ENCODE measurements around the gene IARS2.
"Not testable (repeated sequence)": the region's sequence is repeated elsewhere in the genome, so short reads cannot be mapped to it uniquely, and the experiment has no call there.

IARS2 gene

GRCh38 chr1:220094016-220094911, at the start of gene IARS2:
TSS of gene IARS2 (plus strand) at chr1:220094132. CDS start at chr1:220094217, 85 bp downstream.
- peak; percentile 94 for DNase-seq

DNA sequence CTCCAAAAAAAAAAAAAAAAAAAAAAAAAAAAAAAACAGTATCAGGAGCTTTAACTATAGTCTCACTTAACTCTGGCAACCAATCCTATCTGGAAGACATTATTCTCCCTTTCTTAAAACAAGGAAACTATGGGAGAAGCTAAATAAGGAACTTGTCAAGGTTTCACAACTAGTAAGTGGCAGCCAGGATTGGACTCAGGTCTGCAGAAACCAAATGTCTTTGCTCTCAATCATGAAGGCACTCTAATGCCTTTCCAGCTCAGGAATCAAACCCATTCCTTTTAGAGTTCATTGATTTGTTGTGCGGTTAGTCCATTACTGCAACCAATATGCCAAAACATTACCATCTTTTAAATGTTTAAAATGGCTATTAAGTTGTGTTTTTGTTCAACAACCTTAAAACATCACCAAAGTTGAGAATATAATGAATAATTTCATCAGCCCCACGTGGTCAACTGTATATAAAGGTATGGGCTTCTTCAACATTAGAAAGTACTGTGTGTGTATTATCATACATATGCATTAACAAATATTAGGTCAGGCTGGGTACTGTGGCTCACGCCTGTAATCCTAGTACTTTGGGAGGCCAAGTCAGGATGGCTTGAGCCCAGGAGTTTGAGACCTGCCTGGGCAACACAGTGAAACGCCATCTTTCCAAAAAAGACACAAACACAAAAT, 49.1 kb upstream of the IARS2 start:
- DNase-seq, result no peak

DNA sequence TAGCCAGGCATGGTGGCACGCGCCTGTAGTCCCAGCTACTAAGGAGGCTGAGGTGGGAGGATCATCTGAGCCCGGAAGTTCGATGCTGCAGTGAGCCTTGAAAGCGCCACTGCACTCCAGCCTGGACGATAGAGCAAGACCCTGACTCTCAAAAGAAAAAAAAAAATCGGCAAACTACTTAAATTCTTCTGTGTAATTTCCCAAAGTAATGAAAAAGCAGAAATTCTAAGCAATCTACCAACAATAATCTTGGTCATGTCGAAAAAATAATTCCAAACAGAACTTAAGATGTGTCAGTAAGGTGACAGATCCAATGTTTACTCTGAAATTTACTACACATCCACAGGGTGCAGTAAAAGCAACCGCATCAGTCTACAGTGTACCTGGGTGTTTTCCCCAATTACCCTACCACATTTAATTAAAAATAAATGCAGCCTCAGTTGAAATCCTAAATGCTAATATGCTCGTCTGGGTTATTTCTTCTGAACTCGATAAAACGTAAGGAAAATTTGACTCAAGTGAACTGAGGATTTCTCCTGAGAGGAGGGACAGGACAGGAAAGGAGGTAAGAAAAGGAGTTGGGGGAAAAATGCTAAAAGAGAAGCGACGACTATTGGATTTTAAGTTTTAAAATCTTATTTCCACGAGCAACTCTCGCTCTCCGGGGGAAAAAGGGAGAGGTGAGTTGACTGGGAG, 48.4 kb upstream of the IARS2 start:
- DNase-seq, result no peak

DNA sequence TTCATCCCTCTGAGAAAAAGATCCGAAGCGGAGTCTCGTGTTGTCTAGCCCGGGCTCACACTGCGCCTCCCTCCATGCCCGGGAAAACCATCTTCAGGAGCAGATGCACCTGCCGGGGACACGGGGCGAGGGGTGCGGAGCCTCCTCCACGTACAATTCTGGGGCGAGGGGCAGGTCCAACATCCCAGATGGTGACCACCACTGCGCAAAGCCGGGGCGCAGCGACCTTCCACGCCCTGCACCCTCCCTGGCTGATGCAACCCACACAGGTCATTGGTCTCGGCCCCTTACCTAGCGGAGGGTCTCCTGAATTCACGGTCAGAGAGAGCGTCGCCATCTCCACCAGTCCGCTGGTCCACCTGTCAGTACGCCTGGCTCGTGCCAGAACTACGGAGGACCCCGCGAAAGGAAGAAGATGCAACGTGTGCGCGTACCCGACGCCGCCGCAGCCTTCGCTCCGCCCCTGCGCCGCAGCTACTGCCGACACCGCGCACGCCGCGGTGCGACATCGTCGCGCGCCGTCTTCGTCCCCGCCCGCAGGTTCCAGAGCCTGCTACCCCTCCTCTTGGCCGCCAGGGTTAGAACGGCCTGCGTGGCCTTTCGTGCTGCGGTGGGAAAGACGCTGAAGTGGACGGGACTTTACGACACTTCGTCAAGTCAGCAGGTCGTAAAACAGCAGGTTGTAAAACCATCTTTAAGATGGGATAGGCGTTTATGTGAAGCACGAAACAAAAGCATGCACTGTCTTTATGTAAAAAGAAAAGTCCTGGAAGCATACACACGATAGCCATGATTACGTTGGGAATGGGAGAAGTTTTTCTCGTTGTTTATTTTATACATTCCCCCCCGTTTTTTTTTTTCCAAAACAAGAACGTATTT, 47.6 kb upstream of the IARS2 start, which contains the start of gene EPRS1:
Gene EPRS1, minus strand, starts transcription at position 454 of the 879 bp plus-strand sequence. Its CDS starts 117 bp downstream, at position 337.
- DNase-seq, result peak; percentile 90

DNA sequence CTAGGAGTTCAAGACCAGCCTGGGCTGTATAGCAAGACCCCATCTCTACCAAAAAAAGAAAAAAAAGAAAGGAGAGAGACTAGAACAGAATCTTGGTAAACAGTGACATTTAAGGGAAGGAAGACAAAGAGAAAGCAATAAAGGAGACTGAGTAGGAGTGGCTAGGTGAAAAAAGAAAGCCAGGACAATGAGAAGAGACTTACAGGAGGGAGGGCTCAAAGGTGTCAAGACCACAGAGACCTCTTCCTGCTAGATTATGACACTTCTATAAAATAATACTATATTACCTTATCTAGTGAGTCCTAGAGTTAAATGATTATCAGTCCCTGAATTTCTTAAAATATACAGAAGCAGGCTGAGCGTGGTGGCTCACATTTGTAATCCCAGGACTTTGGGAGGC, 37.6 kb upstream of the IARS2 start:
- no peak for DNase-seq

GRCh38 chr1:220060876-220061275, 33.1 kb upstream of the IARS2 start:
- no peak for DNase-seq

GRCh38 chr1:220062629-220063028, 31.3 kb upstream of the IARS2 start:
- no peak for DNase-seq

DNA sequence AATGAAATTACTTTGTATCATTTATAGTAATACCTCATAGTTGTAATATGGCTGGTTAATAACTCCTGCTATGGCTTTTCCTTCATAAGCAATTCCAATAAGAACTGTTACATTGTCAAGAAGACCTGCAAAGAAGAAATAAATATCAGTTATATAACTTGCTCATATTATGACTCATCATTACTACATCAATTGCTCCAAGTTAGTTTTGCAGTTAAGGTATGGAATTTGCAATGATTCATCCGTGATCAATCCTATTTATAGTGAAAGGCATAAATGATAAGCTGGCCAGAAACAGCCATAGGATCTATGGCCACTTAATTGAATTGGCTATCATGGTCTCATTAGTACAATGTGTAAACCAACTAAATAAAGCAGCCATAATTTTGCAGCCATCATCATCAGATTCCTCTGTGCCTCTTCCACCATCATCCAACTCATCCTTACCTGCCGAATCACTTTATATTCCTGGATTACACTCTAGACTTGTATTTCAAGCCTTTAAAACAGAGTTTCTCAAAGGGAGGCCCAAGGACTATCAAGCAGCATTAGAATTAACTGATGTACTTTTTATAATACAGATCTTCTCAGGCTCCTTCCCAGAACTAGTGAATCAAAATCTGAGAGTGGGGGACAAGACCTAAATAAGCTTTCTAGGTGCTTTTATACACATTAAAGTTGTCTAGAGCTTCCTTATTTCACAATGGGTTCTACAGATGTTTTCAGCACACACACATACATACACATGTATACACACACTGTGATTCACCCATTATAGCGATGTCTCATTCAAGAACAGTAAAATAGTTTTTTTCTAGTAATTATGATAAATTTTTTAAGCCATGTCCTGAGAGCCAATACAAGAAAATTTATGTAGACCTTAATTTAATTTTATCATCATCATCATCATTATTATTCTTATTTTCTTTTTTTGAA, 26.4 kb upstream of the IARS2 start:
- no peak for DNase-seq

DNA sequence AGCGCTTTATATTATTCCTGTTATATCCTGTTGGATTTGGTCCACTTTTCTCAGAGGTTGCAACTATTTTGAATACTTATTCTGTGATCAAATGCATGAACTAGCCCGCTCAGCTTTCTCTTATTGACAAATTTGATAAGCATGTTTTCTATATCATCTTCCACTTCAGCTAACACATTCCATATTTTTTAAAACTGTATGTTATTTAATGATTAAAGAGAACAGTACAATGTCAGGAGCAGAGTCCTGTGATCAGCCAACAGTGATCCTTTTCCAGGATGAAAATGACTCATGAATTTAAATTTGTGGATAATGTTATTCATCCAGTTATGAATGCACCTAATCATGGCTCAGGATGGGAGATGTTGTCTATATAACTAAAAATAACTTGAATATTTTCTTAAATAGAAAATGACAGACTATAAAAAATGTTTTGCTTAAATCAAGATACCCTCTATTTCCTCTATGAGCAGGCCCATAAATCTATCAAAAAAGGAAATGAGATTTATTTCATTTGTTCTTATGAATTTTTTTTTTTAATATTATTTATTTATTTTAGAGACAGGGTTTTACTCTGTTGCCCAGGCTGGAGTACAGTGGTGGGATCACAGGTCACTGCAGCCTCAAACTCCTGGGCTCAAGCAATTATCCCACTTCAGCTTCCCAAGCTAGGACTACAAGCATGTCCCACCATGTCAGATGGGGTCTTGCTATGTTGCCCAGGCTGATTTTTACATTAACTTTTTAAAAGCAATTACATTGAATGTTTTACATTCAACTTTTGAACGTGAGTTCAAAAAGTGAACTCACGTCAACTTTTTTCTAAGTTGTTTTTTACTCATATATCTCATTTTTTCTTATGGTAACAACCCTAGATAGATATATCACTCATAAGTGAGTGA, 16.8 kb upstream of the IARS2 start:
- no peak for DNase-seq

DNA sequence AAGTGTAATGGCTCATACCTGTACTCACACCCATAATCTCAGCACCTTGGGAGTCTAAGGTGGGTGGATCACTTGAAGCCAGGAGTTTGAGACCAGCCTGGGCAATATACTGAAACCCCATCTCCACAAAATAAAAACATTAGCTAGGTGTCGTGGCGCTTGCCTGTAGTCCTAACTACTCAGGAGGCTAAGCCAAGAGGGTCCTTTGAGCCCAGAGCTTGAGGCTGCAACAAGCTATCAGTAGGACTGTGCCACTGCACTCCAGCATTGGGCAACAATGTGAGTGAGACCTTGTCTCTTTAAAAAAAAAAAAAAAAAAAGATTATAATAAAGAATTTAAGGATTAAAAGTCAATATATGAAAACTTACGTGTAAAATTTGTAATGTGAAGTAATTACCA, 16.0 kb upstream of the IARS2 start:
- no peak for DNase-seq

GRCh38 chr1:220084460-220084859, 9.5 kb upstream of the IARS2 start:
- no peak for DNase-seq

DNA sequence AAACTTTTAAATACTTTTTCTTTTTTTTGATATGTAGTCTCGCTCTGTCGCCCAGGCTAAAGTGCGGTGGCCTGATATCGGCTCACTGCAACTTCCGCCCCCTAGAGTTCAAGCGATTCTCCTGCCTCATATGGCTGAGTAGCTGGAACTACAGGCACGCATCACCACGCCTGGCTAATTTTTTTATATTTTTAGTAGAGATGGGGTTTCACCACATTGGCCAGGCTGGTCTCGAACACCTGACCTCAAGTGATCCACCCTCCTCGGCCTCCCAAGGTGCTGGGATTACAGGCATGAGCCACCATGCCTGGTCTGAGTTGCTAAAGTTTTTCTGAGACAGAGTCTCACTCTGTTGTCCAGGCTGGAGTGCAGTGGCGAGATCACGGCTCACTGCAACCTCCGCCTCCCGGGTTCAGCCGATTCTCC, 7.7 kb upstream of the IARS2 start:
- not testable (repeated sequence) for DNase-seq

DNA sequence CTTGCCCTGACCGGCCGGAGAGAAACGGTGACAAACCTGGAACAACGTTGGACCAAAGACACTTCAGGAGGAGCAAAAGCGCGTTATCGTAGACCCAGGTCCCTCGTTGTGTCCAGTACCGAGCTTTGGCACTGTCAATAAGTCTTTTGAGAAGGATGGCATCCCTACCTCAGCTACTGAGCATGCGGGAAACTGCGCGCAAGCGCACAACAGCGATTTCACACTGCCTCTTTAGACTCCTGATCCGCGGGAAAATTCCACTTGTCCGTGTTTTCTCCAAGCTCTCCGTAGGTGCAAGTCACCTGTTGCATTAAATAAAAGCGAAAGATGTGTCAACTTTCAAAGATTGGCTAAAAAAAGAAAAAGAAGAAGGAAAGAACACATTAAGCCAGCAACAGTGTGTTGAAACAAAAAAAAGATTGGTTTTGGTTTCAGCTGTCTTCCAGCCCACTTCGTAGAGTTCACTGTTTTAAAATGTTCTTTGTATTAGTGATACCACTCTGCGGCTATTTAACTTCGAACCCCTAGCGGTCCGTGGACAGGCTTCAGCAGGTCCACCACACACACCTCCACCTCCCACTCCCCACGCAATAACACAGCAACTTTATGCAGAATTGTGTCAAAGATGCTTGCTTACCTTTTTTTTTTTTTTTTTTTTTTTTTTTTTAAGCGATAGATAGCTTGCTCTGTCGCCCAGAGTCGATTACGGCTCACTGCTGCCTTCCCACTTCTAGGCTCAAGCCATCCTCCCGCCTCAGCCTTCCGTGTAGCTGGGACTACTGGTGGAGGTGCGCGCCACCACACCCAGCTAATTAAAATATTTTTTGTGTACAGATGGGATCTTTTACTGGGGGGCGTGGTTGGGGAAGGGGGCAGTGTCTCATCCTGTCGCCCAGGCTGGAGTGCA, 4.0 kb upstream of the IARS2 start, which contains the start of gene BPNT1:
Gene BPNT1, minus strand, starts transcription at position 139 of the 907 bp plus-strand sequence. CDS start 9,942 bp downstream, outside the sequence.
- DNase-seq, result peak; percentile 99

GRCh38 chr1:220092694-220093093, 1.2 kb upstream of the IARS2 start:
- DNase-seq, result no peak

DNA sequence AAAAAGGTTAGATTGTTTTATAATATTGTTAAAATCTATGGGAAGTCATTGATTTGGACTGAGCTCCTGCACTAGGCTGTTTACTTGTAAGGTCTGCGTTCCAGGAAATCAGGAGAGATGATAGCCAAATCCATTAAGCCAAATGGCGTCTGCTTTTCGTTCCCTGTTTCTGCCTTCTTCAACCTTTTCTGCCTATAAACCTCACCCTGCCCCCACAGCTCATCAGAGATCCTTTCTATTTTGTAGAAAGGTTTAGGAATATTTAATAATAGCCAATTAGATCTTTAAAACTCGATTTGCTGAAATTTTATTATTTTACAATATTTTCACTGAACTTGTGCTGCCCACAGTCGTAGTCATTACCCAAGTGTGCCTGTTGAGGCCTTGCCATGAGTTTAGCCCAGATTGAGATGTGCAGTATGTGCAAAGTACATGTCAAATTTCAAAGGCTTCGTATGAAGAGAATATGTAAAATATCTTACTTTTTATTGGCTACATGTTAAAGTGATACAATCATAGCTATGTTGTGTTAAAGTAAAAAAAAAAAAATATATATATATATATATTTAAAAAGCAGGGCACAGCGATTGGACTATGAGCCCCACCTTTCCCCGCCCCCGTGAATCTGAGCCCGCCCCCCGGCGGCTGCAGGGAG, 444 bp upstream of the IARS2 start:
- no peak for DNase-seq

DNA sequence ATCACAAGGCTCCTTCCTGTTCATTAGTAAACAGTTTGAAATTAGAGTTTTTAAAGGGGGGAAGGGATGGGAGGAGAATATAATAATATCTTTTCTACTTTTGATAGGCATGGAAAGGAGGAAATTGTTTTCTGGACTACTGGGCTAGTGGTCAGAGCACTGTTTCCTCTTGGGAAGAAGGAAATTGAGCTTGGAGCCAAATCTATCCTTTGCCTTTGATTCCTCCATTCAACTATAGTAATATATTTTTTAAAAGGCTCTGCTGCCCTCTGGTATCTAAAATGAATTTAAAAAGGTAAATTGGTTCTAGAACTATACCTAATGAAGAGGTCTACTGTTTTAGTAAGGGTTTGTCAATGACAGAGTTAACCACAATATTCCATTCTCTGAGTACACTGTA, 5.9 kb downstream of the IARS2 start:
- no peak for DNase-seq

- not testable (repeated sequence) for DNase-seq
Measured at GRCh38 chr1:220110473-220110872, 16.5 kb downstream of the IARS2 start.

DNA sequence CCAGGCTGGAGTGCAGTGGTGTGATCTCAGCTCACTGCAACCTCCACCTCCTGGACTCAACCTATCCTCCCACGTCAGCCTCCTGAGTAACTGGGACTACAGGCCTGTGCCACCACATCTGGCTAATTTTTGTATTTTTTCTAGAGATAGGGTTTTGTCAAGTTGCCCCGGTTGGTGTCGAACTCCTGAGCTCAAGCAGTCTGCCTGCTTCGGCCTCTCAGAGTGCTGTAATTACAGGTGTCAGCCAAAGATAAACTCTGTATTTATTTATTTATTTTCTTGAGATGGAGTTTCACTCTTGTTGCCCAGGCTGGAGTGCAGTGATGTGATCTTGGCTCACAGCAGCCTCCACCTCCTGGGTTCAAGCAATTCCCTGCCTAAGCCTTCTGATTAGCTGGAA, 18.7 kb downstream of the IARS2 start:
- DNase-seq, result not testable (repeated sequence)

Measured in activated CD4-positive, alpha-beta T cell treated with anti-CD3 and anti-CD28 coated beads, Interleukin-2, amount 50 U/mL, for 1 hour (primary cell).